HUES48 (cell line): ENCODE measurements around the gene ADCY5.

Experiments
- H3K27ac ChIP-seq: one replicate; pipeline ENCODE4 v1.7.0; 2013; ENCODE audit warnings: low read depth, low read length, inconsistent platforms
- H3K27me3 ChIP-seq: 2 replicates; pipeline ENCODE4 v1.6.1; 2013; ENCODE audit warnings: mild to moderate bottlenecking, low read length; ENCODE audit not compliant: control insufficient read depth, insufficient read depth
- H3K36me3 ChIP-seq: 2 replicates; pipeline ENCODE4 v1.6.1; 2013; ENCODE audit warnings: low read length; ENCODE audit not compliant: control insufficient read depth, insufficient read depth
- H3K4me1 ChIP-seq: 2 replicates; pipeline ENCODE4 v1.6.1; 2013; ENCODE audit warnings: mild to moderate bottlenecking, low read length; ENCODE audit not compliant: control insufficient read depth, insufficient read depth
- H3K4me3 ChIP-seq: 2 replicates; pipeline ENCODE4 v1.5.1; 2013; ENCODE audit warnings: mild to moderate bottlenecking, low read depth, low read length
- H3K9ac ChIP-seq: 2 replicates; pipeline ENCODE4 v1.6.1; 2013; ENCODE audit warnings: mild to moderate bottlenecking, low read depth, low read length, moderate library complexity
- H3K9me3 ChIP-seq: 2 replicates; pipeline ENCODE4 v1.6.1; 2013; ENCODE audit warnings: low read length; ENCODE audit not compliant: control insufficient read depth, insufficient read depth

Gene ADCY5

GRCh38 chr3:123319760-123320159, 129.1 kb downstream of the ADCY5 start:
- H3K27me3 ChIP-seq, result no peaks in the 10 kb centered on the region
- no peaks in the 10 kb centered on the region for H3K36me3 ChIP-seq
- no peak overlapping the region for H3K9ac ChIP-seq
- H3K9me3 ChIP-seq, result no peaks in the 10 kb centered on the region
- no peak overlapping the region for H3K27ac ChIP-seq
- peaks cover 35% of the 10 kb centered on the region for H3K4me1 ChIP-seq
- H3K4me3 ChIP-seq, result 0 out of 2 replicates have a peak overlapping the region, but pooled peaks have one; percentile 10

- Histone ChIP-seq H3K27ac (no peak overlapping the region), H3K4me1 (peaks cover 49% of the 10 kb centered on the region), H3K9me3 (no peaks in the 10 kb centered on the region), H3K27me3 (no peaks in the 10 kb centered on the region), H3K36me3 (no peaks in the 10 kb centered on the region), H3K4me3 (no peak overlapping the region), H3K9ac (no peak overlapping the region)
Measured at GRCh38 chr3:123318374-123318773, 130.5 kb downstream of the ADCY5 start.

- H3K9me3 ChIP-seq, result no peaks in the 10 kb centered on the region
- H3K4me3 ChIP-seq, result no peak overlapping the region
- no peak overlapping the region for H3K27ac ChIP-seq
- no peaks in the 10 kb centered on the region for H3K27me3 ChIP-seq
- H3K36me3 ChIP-seq, result no peaks in the 10 kb centered on the region
- no peak overlapping the region for H3K9ac ChIP-seq
- peaks cover 52% of the 10 kb centered on the region for H3K4me1 ChIP-seq
Measured at GRCh38 chr3:123317716-123318115, 131.2 kb downstream of the ADCY5 start.

GRCh38 chr3:123315271-123315595, 133.7 kb downstream of the ADCY5 start:
- no peaks in the 10 kb centered on the region for H3K9me3 ChIP-seq
- peak overlapping the region; percentile 87 for H3K27ac ChIP-seq
- H3K36me3 ChIP-seq, result no peaks in the 10 kb centered on the region
- no peak overlapping the region; the same call in 1 of the 2 replicates for H3K4me3 ChIP-seq
- H3K4me1 ChIP-seq, result peaks cover 60% of the 10 kb centered on the region
- H3K27me3 ChIP-seq, result no peaks in the 10 kb centered on the region
- peak overlapping the region; percentile 41 for H3K9ac ChIP-seq

- no peaks in the 10 kb centered on the region for H3K36me3 ChIP-seq
- H3K4me1 ChIP-seq, result peaks cover 54% of the 10 kb centered on the region
- H3K27me3 ChIP-seq, result no peaks in the 10 kb centered on the region
- peak overlapping the region; percentile 30 for H3K9ac ChIP-seq
- peak overlapping the region; percentile 39 for H3K4me3 ChIP-seq
- H3K9me3 ChIP-seq, result no peaks in the 10 kb centered on the region
- peak overlapping the region; percentile 87 for H3K27ac ChIP-seq
Measured at GRCh38 chr3:123314359-123315270, 134.3 kb downstream of the ADCY5 start.

GRCh38 chr3:123313889-123314288, 135.0 kb downstream of the ADCY5 start:
- H3K27me3 ChIP-seq, result no peaks in the 10 kb centered on the region
- no peaks in the 10 kb centered on the region for H3K36me3 ChIP-seq
- H3K27ac ChIP-seq, result peak overlapping the region; percentile 87
- peaks cover 51% of the 10 kb centered on the region for H3K4me1 ChIP-seq
- H3K4me3 ChIP-seq, result peak overlapping the region; percentile 39; the same call in 1 of the 2 replicates
- 0 out of 2 replicates have a peak overlapping the region, but pooled peaks have one; percentile 2 for H3K9ac ChIP-seq
- no peaks in the 10 kb centered on the region for H3K9me3 ChIP-seq

- Histone ChIP-seq H3K36me3 (no peaks in the 10 kb centered on the region), H3K9me3 (no peaks in the 10 kb centered on the region), H3K9ac (no peak overlapping the region), H3K27me3 (no peaks in the 10 kb centered on the region), H3K4me3 (no peak overlapping the region), H3K27ac (no peak overlapping the region), H3K4me1 (peaks cover 51% of the 10 kb centered on the region)
Measured at GRCh38 chr3:123312331-123313265, 136.3 kb downstream of the ADCY5 start.

- Histone ChIP-seq H3K27ac (no peak overlapping the region), H3K27me3 (no peaks in the 10 kb centered on the region), H3K9me3 (no peaks in the 10 kb centered on the region), H3K4me3 (no peak overlapping the region), H3K4me1 (peaks cover 46% of the 10 kb centered on the region), H3K36me3 (no peaks in the 10 kb centered on the region), H3K9ac (no peak overlapping the region)
Measured at GRCh38 chr3:123311201-123311600, 137.7 kb downstream of the ADCY5 start.

- peaks cover 42% of the 10 kb centered on the region for H3K4me1 ChIP-seq
- H3K27ac ChIP-seq, result no peak overlapping the region
- H3K9ac ChIP-seq, result no peak overlapping the region
- H3K9me3 ChIP-seq, result no peaks in the 10 kb centered on the region
- H3K27me3 ChIP-seq, result no peaks in the 10 kb centered on the region
- H3K36me3 ChIP-seq, result no peaks in the 10 kb centered on the region
- H3K4me3 ChIP-seq, result no peak overlapping the region
Measured at GRCh38 chr3:123310741-123311140, 138.1 kb downstream of the ADCY5 start.

GRCh38 chr3:123310186-123310585, 138.7 kb downstream of the ADCY5 start:
- Histone ChIP-seq H3K4me3 (no peak overlapping the region), H3K9ac (no peak overlapping the region), H3K36me3 (no peaks in the 10 kb centered on the region), H3K4me1 (peaks cover 36% of the 10 kb centered on the region), H3K9me3 (no peaks in the 10 kb centered on the region), H3K27ac (no peak overlapping the region), H3K27me3 (no peaks in the 10 kb centered on the region)
